Endothelial cell of umbilical vein (primary cell): ENCODE data around the gene PRL. TPM values are rescaled to one million over a fixed set of nuclear protein-coding genes. Genes with fewer than 3 reads are reported as not detected.

Source experiments
- BruUV-seq: library from RNA; stranded (reverse); fragments of 400-500 nt; replicated peaks from 2 replicates; lab custom pipeline; 2021; lab: Mats Ljungman, UMichigan
- CTCF ChIA-PET: fragments of 300-600, 350-600 bp; sonication (Branson Sonifier 250); formaldehyde crosslinking; loops from one replicate; lab custom pipeline; 2021; ENCODE audit warnings: antibody characterized with exemption, inconsistent platforms; lab: Charles Lee
- POLR2A ChIA-PET: fragments of 300-600, 350-600 bp; sonication (Branson Sonifier 250); formaldehyde crosslinking; loops from one replicate; lab custom pipeline; 2021; ENCODE audit warnings: antibody characterized with exemption, inconsistent platforms; lab: Charles Lee
- DNase-seq: peaks from one replicate; pipeline ENCODE4 v3.0.0-alpha.2; 2011; ENCODE audit warnings: low read depth, low spot score
- FAIRE-seq: peaks from 2 replicates; lab custom pipeline; 2011; peaks lifted over from hg19 to GRCh38; lab: Jason Lieb, UNC
- H2AFZ ChIP-seq: 2 replicates; pipeline ENCODE4 v1.6.0; 2012; ENCODE audit warnings: low read depth, low read length, control low read depth, inconsistent platforms
- H3K27ac ChIP-seq: 2 replicates; pipeline ENCODE4 v1.5.1; 2011; ENCODE audit warnings: low read depth, mild to moderate bottlenecking, control low read depth, low read length, moderate library complexity; ENCODE audit not compliant: insufficient read depth
- H3K27me3 ChIP-seq, 2 experiments: 2 replicates each; pipeline versions ENCODE4 v1.6.0 to v1.6.1; 2011; ENCODE audit warnings: low read length in 2 of 2, mixed read lengths in 1 of 2; ENCODE audit not compliant: control insufficient read depth in 2 of 2, insufficient read depth in 2 of 2
- H3K36me3 ChIP-seq, 2 experiments: 2 replicates in 1 of 2; 3 replicates in 1 of 2; pipeline ENCODE4 v1.5.1; 2011; ENCODE audit warnings: low read length in 2 of 2, mild to moderate bottlenecking in 1 of 2, moderate library complexity in 1 of 2; ENCODE audit not compliant: control insufficient read depth in 2 of 2, insufficient read depth in 2 of 2; ENCODE audit errors: extremely low read depth in 1 of 2
- H3K4me1 ChIP-seq: 3 replicates; pipeline ENCODE4 v1.5.1; 2011; ENCODE audit warnings: mild to moderate bottlenecking, low read length; ENCODE audit not compliant: control insufficient read depth, insufficient read depth; ENCODE audit errors: extremely low read depth
- H3K4me2 ChIP-seq: 2 replicates; pipeline ENCODE4 v1.6.1; 2011; ENCODE audit warnings: low read length, control low read depth, mixed read lengths; ENCODE audit not compliant: insufficient read depth
- H3K4me3 ChIP-seq, 3 experiments: fragments of 200-600 bp in 1 of 3; sonication (generic), shearing (Covaris generic) in 1 of 3; replicated peaks in 1 of 3; 2 replicates each; pipeline ENCODE4 v1.5.1; 2011 to 2016; ENCODE audit warnings: control low read depth in 3 of 3, low read length in 3 of 3, mild to moderate bottlenecking in 2 of 3, inconsistent platforms in 1 of 3, low read depth in 1 of 3, moderate library complexity in 1 of 3; ENCODE audit not compliant: insufficient read depth in 1 of 3
- H3K79me2 ChIP-seq: 2 replicates; pipeline ENCODE4 v1.6.0; 2012; ENCODE audit warnings: low read length, inconsistent platforms; ENCODE audit not compliant: control insufficient read depth, insufficient read depth
- H3K9ac ChIP-seq: replicated peaks from 2 replicates; pipeline ENCODE3; 2011; ENCODE audit warnings: low read length, control low read depth; ENCODE audit not compliant: insufficient read depth; ENCODE audit errors: extremely low read depth
- H3K9me1 ChIP-seq: replicated peaks from 3 replicates; pipeline ENCODE4 v1.6.0; 2011; ENCODE audit warnings: mild to moderate bottlenecking, low read length; ENCODE audit not compliant: control insufficient read depth, insufficient read depth; ENCODE audit errors: extremely low read depth
- H3K9me3 ChIP-seq: replicated peaks from 2 replicates; pipeline ENCODE4 v1.5.1; 2012; ENCODE audit warnings: low read length, inconsistent platforms; ENCODE audit not compliant: control insufficient read depth, insufficient read depth
- H4K20me1 ChIP-seq: replicated peaks from 2 replicates; pipeline ENCODE3; 2011; ENCODE audit warnings: mild to moderate bottlenecking, low read length; ENCODE audit not compliant: control insufficient read depth, insufficient read depth; ENCODE audit errors: extremely low read depth
- CTCF ChIP-seq, 2 donors: IDR thresholded peaks; 1 replicate in 1 of 2; 2 replicates in 1 of 2; pipeline ENCODE4 v1.5.1; 2011; ENCODE audit warnings: low read length in 2 of 2, mild to moderate bottlenecking in 2 of 2, moderate library complexity in 2 of 2, control low read depth in 1 of 2, inconsistent platforms in 1 of 2, low read depth in 1 of 2; ENCODE audit not compliant: insufficient read depth in 1 of 2; ENCODE audit errors: extremely low read depth in 1 of 2
- EZH2 ChIP-seq: IDR thresholded peaks from 2 replicates; pipeline ENCODE4 v1.6.1; 2012; ENCODE audit warnings: borderline replicate concordance, low read depth, mild to moderate bottlenecking, moderate library complexity, low read length, inconsistent platforms; ENCODE audit not compliant: severe bottlenecking
- FOS ChIP-seq: IDR thresholded peaks from 2 replicates; pipeline ENCODE4 v1.6.1; 2011; ENCODE audit warnings: mild to moderate bottlenecking, low read length, moderate library complexity, borderline replicate concordance; ENCODE audit not compliant: insufficient read depth
- GATA2 ChIP-seq: IDR thresholded peaks from 2 replicates; pipeline ENCODE4 v1.7.0; 2011; ENCODE audit warnings: low read depth, mild to moderate bottlenecking, moderate library complexity, mixed read lengths, low read length; ENCODE audit not compliant: insufficient read length, insufficient read depth
- JUN ChIP-seq: IDR thresholded peaks from 2 replicates; pipeline ENCODE4 v1.6.1; 2011; ENCODE audit warnings: borderline replicate concordance, low read depth; ENCODE audit not compliant: insufficient read length, insufficient read depth
- MAX ChIP-seq: IDR thresholded peaks from 2 replicates; pipeline ENCODE4 v1.6.1; 2011; ENCODE audit not compliant: insufficient read depth, insufficient read length
- MYC ChIP-seq: IDR thresholded peaks from one replicate; pipeline ENCODE4 v1.6.1; 2011; ENCODE audit warnings: mild to moderate bottlenecking, low read depth, low read length
- POLR2A ChIP-seq: IDR thresholded peaks from 2 replicates; pipeline ENCODE4 v1.6.1; 2012; ENCODE audit warnings: low read depth, mild to moderate bottlenecking, control low read depth, low read length
- POLR2AphosphoS5 ChIP-seq: IDR thresholded peaks from 2 replicates; pipeline ENCODE4 v1.6.1; 2012; ENCODE audit warnings: low read depth, mild to moderate bottlenecking, control low read depth, low read length, moderate library complexity; ENCODE audit not compliant: insufficient read depth
- dilution Hi-C: fragments of 300-500 bp; cut with MboI; formaldehyde crosslinking; loops from one replicate; pipeline ENCODE4 v1.15.0; 2019; ENCODE audit warnings: low sequenced_read_pairs; ENCODE audit not compliant: extremely low pct_ligation_motif_present
- intact Hi-C: fragments of 100-400 bp; cut with micrococcal nuclease; formaldehyde crosslinking; loops from one replicate; pipeline ENCODE4 v1.10.0; 2022
- polyA plus RNA-seq, 4 experiments: library from polyadenylated mRNA; depleted of rRNA in 3 of 4; stranded (reverse) in 3 of 4; unstranded in 1 of 4; fragments of >200 nt; gene quantifications; 2 replicates each; pipeline versions ENCODE4 v1.2.1 to v1.2.3, GENCODE V29; 2011 to 2012; ENCODE audit warnings: missing spikeins in 1 of 4
- total RNA-seq: library from RNA; stranded (reverse); gene quantifications from 2 replicates; pipeline ENCODE4 v1.2.3, GENCODE V29; 2021

The PRL gene
- total and polyA plus RNA-seq, 2 donors (not counting 3 experiments of a cell fraction or from before 2014, with no cell fraction given), result not detected

- no peak overlapping the region for H3K9ac ChIP-seq
- no peak overlapping the region for H3K27ac ChIP-seq
- H3K4me2 ChIP-seq, result no peak overlapping the region
- no peak overlapping the region for H3K4me3 ChIP-seq
- intact Hi-C loops (loop anchor here (5.0 kb wide), 1 partner anchor 507 kb away; no protein-coding TSS in a partner anchor), dilution Hi-C loops (no loop called here)
- BruUV-seq, result no TSS peak
- peak; percentile 79 for DNase-seq
- no peaks in the 10 kb centered on the region for H3K9me1 ChIP-seq
- H2AFZ ChIP-seq, result no peak overlapping the region
- H3K36me3 ChIP-seq, result no peaks in the 10 kb centered on the region
- TF ChIP-seq CTCF (IDR thresholded peaks at IDR 0.05; ENCODE audit: extremely low read depth in 1 of 2, insufficient read depth in 1 of 2, low read depth in 1 of 2, low read length in 2 of 2) (no peak), MAX (no peak), POLR2A (no peak), EZH2 (no peak), POLR2AphosphoS5 (peak; percentile 64), GATA2 (peak; percentile 17), MYC (no peak), FOS (peak; percentile 86), JUN (peak; percentile 40)
- H3K79me2 ChIP-seq, result no peaks in the 10 kb centered on the region
- no peaks in the 10 kb centered on the region for H3K27me3 ChIP-seq
- CTCF ChIA-PET, result interaction anchor here (1.0 to 1.3 kb wide), 2 partner anchors 19 to 474 kb away, joined by 3 read pairs; no protein-coding TSS in a partner anchor
- no peaks in the 10 kb centered on the region for H4K20me1 ChIP-seq
- no peak for FAIRE-seq
- POLR2A ChIA-PET, result no interaction called here
- H3K9me3 ChIP-seq, result no peaks in the 10 kb centered on the region
- H3K4me1 ChIP-seq, result peaks cover 3% of the 10 kb centered on the region
Measured at GRCh38 chr6:22320750-22321149, 23.9 kb upstream of the PRL start.
